HepG2 (cell line): ENCODE data around the gene MLXIPL. TPM values are rescaled to one million over a fixed set of nuclear protein-coding genes. Genes with fewer than 3 reads are reported as not detected.

ENCODE experiments used
- DNMT1 ChIP-seq: sonication (generic); formaldehyde crosslinking; IDR thresholded peaks from 2 replicates; pipeline ENCODE4 v1.5.1; 2020; ENCODE audit warnings: mild to moderate bottlenecking, missing genetic modification reagents
- EHMT2 ChIP-seq: fragments of 200-600 bp; sonication (generic); IDR thresholded peaks from 2 replicates; pipeline ENCODE4 v1.7.0; 2017; ENCODE audit warnings: antibody characterized with exemption, low read depth, low read length, borderline replicate concordance
- ELF4 ChIP-seq: sonication (generic); formaldehyde crosslinking; IDR thresholded peaks from 2 replicates; pipeline ENCODE4 v1.5.0; 2020; ENCODE audit warnings: missing genetic modification reagents, mild to moderate bottlenecking, moderate library complexity, borderline replicate concordance
- ERF ChIP-seq: IDR thresholded peaks from 2 replicates; pipeline ENCODE4 v1.6.1; 2018; ENCODE audit warnings: missing biosample characterization, missing genetic modification reagents
- KAT7 ChIP-seq: IDR thresholded peaks from 2 replicates; pipeline ENCODE4 v1.6.1; 2018; ENCODE audit warnings: borderline replicate concordance, missing compliant biosample characterization
- MIXL1 ChIP-seq: IDR thresholded peaks from 2 replicates; pipeline ENCODE4 v1.6.1; 2016
- NFIB ChIP-seq: sonication (generic); formaldehyde crosslinking; IDR thresholded peaks from 2 replicates; pipeline ENCODE4 v1.9.0; 2021; ENCODE audit warnings: missing genetic modification reagents, mild to moderate bottlenecking, borderline replicate concordance
- PAX8 ChIP-seq: sonication (generic); formaldehyde crosslinking; IDR thresholded peaks from 2 replicates; pipeline ENCODE4 v1.8.0; 2022; ENCODE audit warnings: mild to moderate bottlenecking, missing genetic modification reagents, borderline replicate concordance
- POLR2G ChIP-seq: fragments of 200-400 bp; formaldehyde crosslinking; IDR thresholded peaks from 2 replicates; pipeline ENCODE4 v1.6.1; 2018; ENCODE audit warnings: mild to moderate bottlenecking, low read depth, low read length, moderate library complexity
- RBM22 ChIP-seq: fragments of 200-400 bp; formaldehyde crosslinking; optimal IDR thresholded peaks from 2 replicates; pipeline ENCODE3; 2017; ENCODE audit warnings: mild to moderate bottlenecking, low read length, moderate library complexity
- ZFP36L2 ChIP-seq: sonication (generic); formaldehyde crosslinking; IDR thresholded peaks from 2 replicates; pipeline ENCODE4 v1.4.0; 2020; ENCODE audit warnings: missing genetic modification reagents
- ZNF367 ChIP-seq: sonication (generic); formaldehyde crosslinking; IDR thresholded peaks from 2 replicates; pipeline ENCODE4 v1.4.0; 2020; ENCODE audit warnings: missing genetic modification reagents, borderline replicate concordance
- ZSCAN21 ChIP-seq: sonication (generic); formaldehyde crosslinking; IDR thresholded peaks from 2 replicates; pipeline ENCODE4 v1.8.0; 2022; ENCODE audit warnings: mild to moderate bottlenecking, missing genetic modification reagents, moderate library complexity, borderline replicate concordance
- polyA plus RNA-seq, 8 experiments: library from polyadenylated mRNA; depleted of rRNA in 3 of 8; stranded (reverse) in 7 of 8; unstranded in 1 of 8; fragments of >200 nt; fragmentation: Illumina TruSeq in 4 of 8; extraction: Trizol in 4 of 8; gene quantifications; 2 replicates each; pipeline versions ENCODE4 v1.2.1 to v1.2.3, GENCODE V29; 2011 to 2016; ENCODE audit warnings: low read depth in 4 of 8, missing spikeins in 1 of 8, mixed read lengths in 1 of 8; ENCODE audit not compliant: insufficient read depth in 1 of 8
- total RNA-seq, 5 experiments: library from RNA; depleted of rRNA; stranded (reverse); fragments of >200 nt; fragmentation: Illumina TruSeq; extraction: Trizol; gene quantifications; 2 replicates each; pipeline ENCODE4 v1.2.3, GENCODE V29; 2016; ENCODE audit warnings: low read depth in 1 of 5
- TF ChIP-seq, protein P1 (sequence below): sonication (generic); formaldehyde crosslinking; IDR thresholded peaks from 2 replicates; pipeline ENCODE4 v1.5.0; 2020; ENCODE audit warnings: missing genetic modification reagents, mild to moderate bottlenecking, borderline replicate concordance
- TF ChIP-seq, protein P2 (sequence below): sonication (generic); formaldehyde crosslinking; IDR thresholded peaks from 2 replicates; pipeline ENCODE4 v1.4.0; 2020; ENCODE audit warnings: mild to moderate bottlenecking, missing genetic modification reagents
- TF ChIP-seq, protein P3 (sequence below): sonication (generic); formaldehyde crosslinking; IDR thresholded peaks from 2 replicates; pipeline ENCODE4 v1.4.0; 2020; ENCODE audit warnings: missing genetic modification reagents, borderline replicate concordance
- TF ChIP-seq, protein P4 (sequence below): sonication (generic); formaldehyde crosslinking; IDR thresholded peaks from 2 replicates; pipeline ENCODE4 v1.5.0; 2020; ENCODE audit warnings: missing genetic modification reagents, mild to moderate bottlenecking, borderline replicate concordance
- TF ChIP-seq, protein P5 (sequence below): sonication (generic); formaldehyde crosslinking; conservative IDR thresholded peaks from 2 replicates; pipeline ENCODE4 v1.8.0; 2022; ENCODE audit warnings: mild to moderate bottlenecking, moderate library complexity, missing genetic modification reagents
- TF ChIP-seq, protein P6 (sequence below): sonication (generic); formaldehyde crosslinking; IDR thresholded peaks from 2 replicates; pipeline ENCODE4 v1.5.1; 2020; ENCODE audit warnings: mild to moderate bottlenecking, missing genetic modification reagents, moderate library complexity

The MLXIPL gene
- total and polyA plus RNA-seq, 2 of the 13 experiments (the other 11 are each of a cell fraction or from before 2014, with no cell fraction given) = 51.6 to 60.1 TPM

DNA sequence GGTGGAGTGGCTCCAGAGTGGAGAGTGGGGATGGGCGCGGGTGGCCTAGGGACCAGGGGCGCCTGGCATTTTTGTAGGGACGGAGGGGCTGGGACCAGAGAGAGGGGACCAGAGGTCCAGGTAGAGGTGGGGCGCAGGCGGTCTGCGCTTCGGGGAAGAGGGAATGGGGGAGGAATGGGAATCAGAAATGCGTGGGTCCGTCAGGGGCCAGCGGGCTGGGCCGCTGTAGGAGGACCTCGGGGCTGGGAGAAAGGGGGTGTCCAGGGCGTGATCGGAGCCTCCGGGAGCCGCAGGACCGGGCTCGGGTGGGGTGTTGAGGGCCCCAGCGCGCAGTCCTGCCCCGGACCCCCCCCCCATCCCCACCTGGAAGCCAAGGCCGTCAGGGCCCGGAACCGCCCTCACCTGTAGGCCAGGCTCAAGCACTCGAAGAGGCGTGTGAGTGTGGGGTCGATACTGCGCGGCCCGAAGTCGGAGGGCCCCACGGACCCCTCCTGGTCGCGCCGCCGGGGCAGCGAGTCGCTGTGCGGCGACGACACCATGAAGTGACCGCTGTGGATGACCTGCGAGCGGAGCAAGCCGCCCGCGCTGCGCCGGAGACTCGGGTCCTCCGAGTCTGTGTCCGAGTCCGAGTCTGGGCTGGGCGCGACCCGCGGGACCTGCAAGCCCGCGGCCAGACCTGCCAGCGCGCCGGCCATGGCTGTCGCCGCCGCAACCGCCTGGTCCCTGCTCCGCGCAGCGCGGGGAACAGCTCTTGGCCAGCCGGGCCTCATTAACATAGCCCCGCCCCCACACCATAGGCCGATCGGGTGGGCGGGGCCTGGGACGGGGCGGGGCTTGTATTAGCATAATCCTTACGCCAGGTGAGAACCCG lies at the start of gene MLXIPL (continued):
- peak; percentile 88; the same call in 1 of the 2 replicates for TF ChIP-seq KAT7 (CRISPR knock-in tag)
- TF ChIP-seq, protein P1, sequence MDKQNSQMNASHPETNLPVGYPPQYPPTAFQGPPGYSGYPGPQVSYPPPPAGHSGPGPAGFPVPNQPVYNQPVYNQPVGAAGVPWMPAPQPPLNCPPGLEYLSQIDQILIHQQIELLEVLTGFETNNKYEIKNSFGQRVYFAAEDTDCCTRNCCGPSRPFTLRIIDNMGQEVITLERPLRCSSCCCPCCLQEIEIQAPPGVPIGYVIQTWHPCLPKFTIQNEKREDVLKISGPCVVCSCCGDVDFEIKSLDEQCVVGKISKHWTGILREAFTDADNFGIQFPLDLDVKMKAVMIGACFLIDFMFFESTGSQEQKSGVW (CRISPR knock-in tag) = 0 out of 2 replicates have a peak, but pooled peaks have one; percentile 60
- peak; percentile 79 for TF ChIP-seq ERF (CRISPR knock-in tag)
- TF ChIP-seq, protein P2, sequence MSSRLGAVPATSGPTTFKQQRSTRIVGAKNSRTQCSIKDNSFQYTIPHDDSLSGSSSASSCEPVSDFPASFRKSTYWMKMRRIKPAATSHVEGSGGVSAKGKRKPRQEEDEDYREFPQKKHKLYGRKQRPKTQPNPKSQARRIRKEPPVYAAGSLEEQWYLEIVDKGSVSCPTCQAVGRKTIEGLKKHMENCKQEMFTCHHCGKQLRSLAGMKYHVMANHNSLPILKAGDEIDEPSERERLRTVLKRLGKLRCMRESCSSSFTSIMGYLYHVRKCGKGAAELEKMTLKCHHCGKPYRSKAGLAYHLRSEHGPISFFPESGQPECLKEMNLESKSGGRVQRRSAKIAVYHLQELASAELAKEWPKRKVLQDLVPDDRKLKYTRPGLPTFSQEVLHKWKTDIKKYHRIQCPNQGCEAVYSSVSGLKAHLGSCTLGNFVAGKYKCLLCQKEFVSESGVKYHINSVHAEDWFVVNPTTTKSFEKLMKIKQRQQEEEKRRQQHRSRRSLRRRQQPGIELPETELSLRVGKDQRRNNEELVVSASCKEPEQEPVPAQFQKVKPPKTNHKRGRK = no peak
- peak; percentile 98 for TF ChIP-seq POLR2G
- TF ChIP-seq, protein P3, sequence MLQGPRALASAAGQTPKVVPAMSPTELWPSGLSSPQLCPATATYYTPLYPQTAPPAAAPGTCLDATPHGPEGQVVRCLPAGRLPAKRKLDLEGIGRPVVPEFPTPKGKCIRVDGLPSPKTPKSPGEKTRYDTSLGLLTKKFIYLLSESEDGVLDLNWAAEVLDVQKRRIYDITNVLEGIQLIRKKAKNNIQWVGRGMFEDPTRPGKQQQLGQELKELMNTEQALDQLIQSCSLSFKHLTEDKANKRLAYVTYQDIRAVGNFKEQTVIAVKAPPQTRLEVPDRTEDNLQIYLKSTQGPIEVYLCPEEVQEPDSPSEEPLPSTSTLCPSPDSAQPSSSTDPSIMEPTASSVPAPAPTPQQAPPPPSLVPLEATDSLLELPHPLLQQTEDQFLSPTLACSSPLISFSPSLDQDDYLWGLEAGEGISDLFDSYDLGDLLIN (CRISPR knock-in tag) = peak; percentile 71; the same call in 1 of the 2 replicates
- 0 out of 2 replicates have a peak, but pooled peaks have one; percentile 12 for TF ChIP-seq ELF4
- peak; percentile 78; the same call in 1 of the 2 replicates for TF ChIP-seq PAX8 (CRISPR knock-in tag)
- TF ChIP-seq, protein P4, sequence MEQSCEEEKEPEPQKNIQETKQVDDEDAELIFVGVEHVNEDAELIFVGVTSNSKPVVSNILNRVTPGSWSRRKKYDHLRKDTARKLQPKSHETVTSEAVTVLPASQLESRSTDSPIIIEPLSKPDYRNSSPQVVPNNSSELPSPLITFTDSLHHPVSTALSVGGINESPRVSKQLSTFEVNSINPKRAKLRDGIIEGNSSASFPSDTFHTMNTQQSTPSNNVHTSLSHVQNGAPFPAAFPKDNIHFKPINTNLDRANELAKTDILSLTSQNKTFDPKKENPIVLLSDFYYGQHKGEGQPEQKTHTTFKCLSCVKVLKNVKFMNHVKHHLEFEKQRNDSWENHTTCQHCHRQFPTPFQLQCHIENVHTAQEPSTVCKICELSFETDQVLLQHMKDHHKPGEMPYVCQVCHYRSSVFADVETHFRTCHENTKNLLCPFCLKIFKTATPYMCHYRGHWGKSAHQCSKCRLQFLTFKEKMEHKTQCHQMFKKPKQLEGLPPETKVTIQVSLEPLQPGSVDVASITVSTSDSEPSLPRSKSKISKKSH (CRISPR knock-in tag) = peak; percentile 79; the same call in 1 of the 2 replicates
- no peak for TF ChIP-seq EHMT2
- TF ChIP-seq DNMT1 (CRISPR knock-in tag) = 0 out of 2 replicates have a peak, but pooled peaks have one; percentile 17
- no peak for TF ChIP-seq RBM22
- TF ChIP-seq, protein P5, sequence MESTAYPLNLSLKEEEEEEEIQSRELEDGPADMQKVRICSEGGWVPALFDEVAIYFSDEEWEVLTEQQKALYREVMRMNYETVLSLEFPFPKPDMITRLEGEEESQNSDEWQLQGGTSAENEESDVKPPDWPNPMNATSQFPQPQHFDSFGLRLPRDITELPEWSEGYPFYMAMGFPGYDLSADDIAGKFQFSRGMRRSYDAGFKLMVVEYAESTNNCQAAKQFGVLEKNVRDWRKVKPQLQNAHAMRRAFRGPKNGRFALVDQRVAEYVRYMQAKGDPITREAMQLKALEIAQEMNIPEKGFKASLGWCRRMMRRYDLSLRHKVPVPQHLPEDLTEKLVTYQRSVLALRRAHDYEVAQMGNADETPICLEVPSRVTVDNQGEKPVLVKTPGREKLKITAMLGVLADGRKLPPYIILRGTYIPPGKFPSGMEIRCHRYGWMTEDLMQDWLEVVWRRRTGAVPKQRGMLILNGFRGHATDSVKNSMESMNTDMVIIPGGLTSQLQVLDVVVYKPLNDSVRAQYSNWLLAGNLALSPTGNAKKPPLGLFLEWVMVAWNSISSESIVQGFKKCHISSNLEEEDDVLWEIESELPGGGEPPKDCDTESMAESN (CRISPR knock-in tag) = peak; percentile 86; the same call in 1 of the 2 replicates
- TF ChIP-seq, protein P6, sequence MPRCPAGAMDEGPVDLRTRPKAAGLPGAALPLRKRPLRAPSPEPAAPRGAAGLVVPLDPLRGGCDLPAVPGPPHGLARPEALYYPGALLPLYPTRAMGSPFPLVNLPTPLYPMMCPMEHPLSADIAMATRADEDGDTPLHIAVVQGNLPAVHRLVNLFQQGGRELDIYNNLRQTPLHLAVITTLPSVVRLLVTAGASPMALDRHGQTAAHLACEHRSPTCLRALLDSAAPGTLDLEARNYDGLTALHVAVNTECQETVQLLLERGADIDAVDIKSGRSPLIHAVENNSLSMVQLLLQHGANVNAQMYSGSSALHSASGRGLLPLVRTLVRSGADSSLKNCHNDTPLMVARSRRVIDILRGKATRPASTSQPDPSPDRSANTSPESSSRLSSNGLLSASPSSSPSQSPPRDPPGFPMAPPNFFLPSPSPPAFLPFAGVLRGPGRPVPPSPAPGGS (CRISPR knock-in tag) = peak; percentile 84
- no peak for TF ChIP-seq ZFP36L2 (CRISPR knock-in tag)
- peak; percentile 66; the same call in 1 of the 2 replicates for TF ChIP-seq ZNF367 (CRISPR knock-in tag)
- TF ChIP-seq MIXL1 (CRISPR knock-in tag) = peak; percentile 65; the same call in 1 of the 2 replicates
- TF ChIP-seq ZSCAN21 (CRISPR knock-in tag) = peak; percentile 72; the same call in 1 of the 2 replicates
- TF ChIP-seq NFIB = no peak
